Motor neuron (in vitro differentiated cells): ENCODE data around the gene MAP2K5. TPM values are rescaled to one million over a fixed set of nuclear protein-coding genes. Genes with fewer than 3 reads are reported as not detected.

ENCODE experiments used
- ATAC-seq, 8 experiments: fragments of 200-7000 bp; cut with Tn5 transposase; replicated peaks in 6 of 8; 2 replicates each; pipeline ENCODE4 v1.8.0; 2021; ENCODE audit warnings: mild to moderate bottlenecking in 8 of 8, moderate library complexity in 8 of 8
- H3K27ac ChIP-seq, 2 donors: fragments of 250-450 bp; sonication (Bioruptor Pico); 2 replicates each; pipeline ENCODE4 v1.9.0; 2021; ENCODE audit warnings: antibody characterized with exemption in 2 of 2, mild to moderate bottlenecking in 2 of 2, moderate library complexity in 1 of 2
- H3K4me1 ChIP-seq, 2 donors: fragments of 250-450 bp; sonication (Bioruptor Pico); replicated peaks in 1 of 2; 2 replicates each; pipeline ENCODE4 v1.6.1; 2021; ENCODE audit warnings: antibody characterized with exemption in 2 of 2, mild to moderate bottlenecking in 2 of 2, moderate library complexity in 1 of 2
- H3K4me3 ChIP-seq, 5 donors: fragments of 250-450 bp; sonication (Bioruptor Pico); 2 replicates each; pipeline ENCODE4 v1.9.0; 2021; ENCODE audit warnings: antibody characterized with exemption in 5 of 5, mild to moderate bottlenecking in 5 of 5, moderate library complexity in 4 of 5
- WGBS, 10 experiments: fragments of 450-650 bp; shearing (Covaris generic); methylation state at CpG; one replicate each; pipeline ENCODE4 v1.0.0; 2022; 5-methylcytosine and 5-hydroxymethylcytosine counted together
- in situ Hi-C, 9 experiments: fragments of 400-800 bp; cut with MboI; loops; one replicate each; pipeline ENCODE4 v1.15.0; 2021; ENCODE audit warnings: low sequenced_read_pairs in 9 of 9, low pct_unique_long_range_greater_than_20kb in 2 of 9; ENCODE audit not compliant: unreplicated experiment in 9 of 9
- total RNA-seq, 8 experiments: library from RNA; unstranded; fragments of 300-600 nt; gene quantifications; 2 replicates each; pipeline versions ENCODE4 v1.2.3 to v1.2.4, GENCODE V29; 2022

Gene MAP2K5
- total RNA-seq, 8 experiments from 2014 or later = 5.3 to 22.6 (median 10.6) TPM

DNA sequence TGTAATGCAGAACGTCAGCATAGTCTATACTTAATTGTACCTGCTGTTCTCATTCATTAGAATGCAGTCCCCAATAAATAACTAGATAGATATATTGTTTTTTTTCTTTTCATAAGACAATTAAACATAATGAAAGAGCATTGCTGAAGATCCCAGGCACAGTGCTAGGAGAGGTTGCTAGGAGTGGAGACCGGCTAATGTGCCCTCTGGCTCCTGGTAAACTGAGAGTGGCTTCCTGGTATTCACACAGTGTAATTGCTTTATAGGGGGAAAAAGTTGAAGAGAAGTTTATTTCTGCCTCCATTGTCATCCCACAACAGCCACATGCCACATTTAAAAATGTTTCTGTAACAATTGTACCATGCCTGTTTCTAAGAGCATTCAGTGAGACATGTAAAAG lies 135.6 kb downstream of the MAP2K5 start:
- peak in 2 of 8 experiments; percentile 66 to 85 for ATAC-seq
- Histone ChIP-seq H3K4me1 (peaks cover 0 to 3% of the 10 kb centered on the region in 2 donors), H3K27ac (no peak overlapping the region), H3K4me3 (no peak overlapping the region)
- in situ Hi-C loops = loop anchor here in 1 of 9 experiments (10.0 kb wide), 1 partner anchor 57 kb away; no protein-coding TSS in a partner anchor
- 33 to 94% (median 63%) methylated on average over 1 to 2 of the region's 2 CpGs; no CpG with 5 or more reads in 2 of the 10 experiments for WGBS, 10 experiments

DNA sequence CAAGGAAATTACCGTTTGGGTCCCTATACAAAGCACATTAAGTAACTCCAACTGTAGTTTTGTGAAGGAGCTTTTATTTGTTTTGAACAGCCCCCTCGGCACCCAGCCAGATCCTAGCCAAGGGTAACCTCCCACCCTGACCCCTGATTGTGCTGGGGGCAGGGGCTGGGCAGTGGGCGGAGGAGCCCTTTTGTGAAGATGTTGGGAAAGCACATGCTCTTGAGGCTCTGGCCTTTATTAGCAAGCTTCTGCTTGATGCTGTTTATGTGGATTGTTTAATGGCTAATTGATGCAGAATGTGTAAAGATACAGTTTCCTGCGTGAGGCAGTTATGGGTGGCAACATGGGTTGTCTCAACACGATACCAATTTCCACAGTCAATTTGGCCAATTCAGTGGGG lies 136.5 kb downstream of the MAP2K5 start:
- Histone ChIP-seq H3K4me3 (no peak overlapping the region), H3K4me1 (peaks cover 0 to 3% of the 10 kb centered on the region in 2 donors), H3K27ac (no peak overlapping the region)
- WGBS, 10 experiments = 0 to 100% (median 23%) methylated on average over 1 to 4 of the region's 5 CpGs; no CpG with 5 or more reads in 2 of the 10 experiments
- in situ Hi-C loops = loop anchor here in 1 of 9 experiments (10.0 kb wide), 1 partner anchor 56 kb away; no protein-coding TSS in a partner anchor
- peak in 5 of 8 experiments; percentile 9 to 89 (median 67) for ATAC-seq

- WGBS, 10 experiments = 20 to 85% (median 62%) methylated on average over 1 to 2 of the region's 2 CpGs
- Histone ChIP-seq H3K4me3 (no peak overlapping the region), H3K27ac (no peak overlapping the region), H3K4me1 (peaks cover 0 to 3% of the 10 kb centered on the region in 2 donors)
- peak in 5 of 8 experiments; percentile 24 to 90 (median 63) for ATAC-seq
- in situ Hi-C loops = no loop called here
Observed at GRCh38 chr15:67680641-67681040, 138.1 kb downstream of the MAP2K5 start.

DNA sequence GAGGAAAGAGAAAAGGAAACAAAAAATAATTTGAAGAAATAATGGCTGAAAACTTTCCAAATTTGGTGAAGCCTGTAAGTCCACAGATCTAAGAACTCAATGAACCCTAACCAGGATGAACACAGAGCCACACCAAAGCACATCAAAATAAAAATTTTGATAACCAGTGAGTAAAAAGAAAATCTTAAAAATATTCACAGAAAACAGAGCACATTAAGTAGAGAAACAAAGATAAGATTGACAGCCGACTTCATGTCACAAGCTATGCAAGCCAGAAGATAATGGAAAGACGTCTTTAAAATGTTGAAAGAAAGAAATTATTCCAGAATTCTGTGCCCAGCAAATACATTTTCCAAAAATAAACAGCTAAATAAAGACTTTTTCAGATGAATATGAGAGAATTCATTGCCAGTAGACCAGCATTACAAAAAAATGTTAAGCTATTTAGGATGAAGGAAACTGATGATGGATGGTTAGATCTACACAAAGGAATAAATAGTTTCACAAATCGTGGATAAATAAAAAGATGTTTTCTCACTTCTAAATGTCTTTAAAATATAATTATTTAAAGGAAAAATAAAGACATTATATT lies 142.6 kb downstream of the MAP2K5 start:
- H3K27ac ChIP-seq = no peak overlapping the region
- peaks cover 0 to 3% of the 10 kb centered on the region in 2 donors for H3K4me1 ChIP-seq
- WGBS, 10 experiments = 62 to 96% (median 87%) methylated on average over 2 to 3 of the region's 3 CpGs
- no peak overlapping the region for H3K4me3 ChIP-seq
- ATAC-seq = no peak
- in situ Hi-C loops = no loop called here

GRCh38 chr15:67685716-67686115 lies 143.2 kb downstream of the MAP2K5 start:
- no peak for ATAC-seq
- no peak overlapping the region for H3K4me3 ChIP-seq
- no peak overlapping the region for H3K27ac ChIP-seq
- H3K4me1 ChIP-seq = peaks cover 0 to under 1% of the 10 kb centered on the region in 2 donors
- WGBS, 10 experiments = 49 to 94% (median 86%) methylated on average over 2 of the region's 2 CpGs
- in situ Hi-C loops = no loop called here

GRCh38 chr15:67690936-67691335 lies 148.4 kb downstream of the MAP2K5 start:
- peaks cover 3 to 19% of the 10 kb centered on the region in 2 donors for H3K4me1 ChIP-seq
- WGBS, 10 experiments = 58 to 100% (median 93%) methylated on average over 1 to 3 of the region's 3 CpGs; no CpG with 5 or more reads in 4 of the 10 experiments
- ATAC-seq = no peak
- H3K27ac ChIP-seq = no peak overlapping the region
- H3K4me3 ChIP-seq = no peak overlapping the region
- in situ Hi-C loops = no loop called here

- H3K4me1 ChIP-seq = peaks cover 3 to 19% of the 10 kb centered on the region in 2 donors
- 26 to 100% (median 40%) methylated on average over 1 to 4 of the region's 4 CpGs; no CpG with 5 or more reads in 1 of the 10 experiments for WGBS, 10 experiments
- in situ Hi-C loops = no loop called here
- H3K4me3 ChIP-seq = no peak overlapping the region
- ATAC-seq = peak in 1 of 8 experiments; percentile 45
- no peak overlapping the region for H3K27ac ChIP-seq
Observed at GRCh38 chr15:67691450-67691849, 148.9 kb downstream of the MAP2K5 start.

DNA sequence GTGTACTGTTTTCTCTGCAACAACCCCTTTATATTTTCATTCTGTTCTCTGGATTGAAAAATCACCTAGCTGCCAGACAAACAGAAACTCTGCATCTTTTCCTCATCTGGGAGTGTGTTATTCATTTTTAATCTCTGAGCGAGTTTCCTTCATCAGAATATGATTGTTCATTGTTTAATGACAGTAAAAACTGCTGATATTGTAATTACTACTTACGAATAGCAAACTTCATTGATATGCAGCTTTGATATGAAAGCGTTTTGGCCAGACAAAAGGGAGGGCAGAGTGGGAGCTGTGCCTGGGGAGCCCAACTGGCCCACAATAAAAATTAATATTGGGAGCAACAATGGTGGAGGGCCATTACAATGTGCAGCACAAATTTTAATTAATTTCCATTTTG lies 150.1 kb downstream of the MAP2K5 start:
- H3K4me3 ChIP-seq = no peak overlapping the region
- H3K4me1 ChIP-seq = peaks cover 3 to 19% of the 10 kb centered on the region in 2 donors
- no peak overlapping the region for H3K27ac ChIP-seq
- WGBS, 10 experiments = 48 to 90% (median 73%) methylated on average over 1 to 3 of the region's 3 CpGs
- in situ Hi-C loops = no loop called here
- no peak for ATAC-seq

GRCh38 chr15:67696087-67696486 lies 153.6 kb downstream of the MAP2K5 start:
- Histone ChIP-seq H3K4me3 (no peak overlapping the region), H3K27ac (no peak overlapping the region), H3K4me1 (peaks cover 3 to 18% of the 10 kb centered on the region in 2 donors)
- ATAC-seq = no peak
- WGBS, 10 experiments = 57 to 100% (median 100%) methylated on average over 1 of the region's 1 CpG; no CpG with 5 or more reads in 4 of the 10 experiments
- in situ Hi-C loops = no loop called here

GRCh38 chr15:67700023-67700422 lies 157.5 kb downstream of the MAP2K5 start:
- no peak overlapping the region for H3K27ac ChIP-seq
- 13 to 100% (median 79%) methylated on average over 1 to 2 of the region's 2 CpGs; no CpG with 5 or more reads in 1 of the 10 experiments for WGBS, 10 experiments
- in situ Hi-C loops = no loop called here
- no peaks in the 10 kb centered on the region for H3K4me1 ChIP-seq
- no peak overlapping the region for H3K4me3 ChIP-seq
- ATAC-seq = peak in 1 of 8 experiments; percentile 54

GRCh38 chr15:67701669-67702068 lies 159.2 kb downstream of the MAP2K5 start:
- in situ Hi-C loops = no loop called here
- no peak overlapping the region for H3K4me3 ChIP-seq
- no peak for ATAC-seq
- no peak overlapping the region for H3K27ac ChIP-seq
- no peaks in the 10 kb centered on the region for H3K4me1 ChIP-seq
- 80 to 100% (median 100%) methylated on average over 1 to 2 of the region's 2 CpGs; no CpG with 5 or more reads in 3 of the 10 experiments for WGBS, 10 experiments

GRCh38 chr15:67707520-67708283 lies 165.2 kb downstream of the MAP2K5 start:
- no peak for ATAC-seq
- 67 to 100% (median 100%) methylated on average over 1 to 2 of the region's 2 CpGs; no CpG with 5 or more reads in 3 of the 10 experiments for WGBS, 10 experiments
- H3K27ac ChIP-seq = no peak overlapping the region
- in situ Hi-C loops = no loop called here
- H3K4me3 ChIP-seq = no peak overlapping the region
- H3K4me1 ChIP-seq = peaks cover 0 to 3% of the 10 kb centered on the region in 2 donors

GRCh38 chr15:67708500-67708899 lies 166.0 kb downstream of the MAP2K5 start:
- H3K4me1 ChIP-seq = peaks cover 0 to 3% of the 10 kb centered on the region in 2 donors
- no peak overlapping the region for H3K4me3 ChIP-seq
- no peak overlapping the region for H3K27ac ChIP-seq
- no peak for ATAC-seq
- 80 to 100% (median 92%) methylated on average over 1 to 4 of the region's 4 CpGs; no CpG with 5 or more reads in 2 of the 10 experiments for WGBS, 10 experiments
- in situ Hi-C loops = no loop called here
